Neural cell (in vitro differentiated cells): Measurements from ENCODE around the gene TOR4A.

Experiments
- POLR2AphosphoS5 ChIP-seq: IDR thresholded peaks from 2 replicates; pipeline ENCODE4 v1.6.1; 2012
- RAD21 ChIP-seq: fragments of 450-650 bp; conservative IDR thresholded peaks from 2 replicates; pipeline ENCODE4 v1.6.1; 2014; ENCODE audit warnings: antibody characterized with exemption, mild to moderate bottlenecking, moderate library complexity
- TF ChIP-seq, protein P1 (sequence below): IDR thresholded peaks from 2 replicates; pipeline ENCODE4 v1.6.1; 2012; ENCODE audit warnings: borderline replicate concordance
- TF ChIP-seq, protein P2 (sequence below): fragments of 450-650 bp; IDR thresholded peaks from 2 replicates; pipeline ENCODE4 v1.5.1; 2014; ENCODE audit warnings: antibody characterized with exemption, mild to moderate bottlenecking, moderate library complexity; ENCODE audit not compliant: poor library complexity, severe bottlenecking

- TF ChIP-seq POLR2AphosphoS5 (no peak), RAD21 (no peak)
- TF ChIP-seq, protein P1, sequence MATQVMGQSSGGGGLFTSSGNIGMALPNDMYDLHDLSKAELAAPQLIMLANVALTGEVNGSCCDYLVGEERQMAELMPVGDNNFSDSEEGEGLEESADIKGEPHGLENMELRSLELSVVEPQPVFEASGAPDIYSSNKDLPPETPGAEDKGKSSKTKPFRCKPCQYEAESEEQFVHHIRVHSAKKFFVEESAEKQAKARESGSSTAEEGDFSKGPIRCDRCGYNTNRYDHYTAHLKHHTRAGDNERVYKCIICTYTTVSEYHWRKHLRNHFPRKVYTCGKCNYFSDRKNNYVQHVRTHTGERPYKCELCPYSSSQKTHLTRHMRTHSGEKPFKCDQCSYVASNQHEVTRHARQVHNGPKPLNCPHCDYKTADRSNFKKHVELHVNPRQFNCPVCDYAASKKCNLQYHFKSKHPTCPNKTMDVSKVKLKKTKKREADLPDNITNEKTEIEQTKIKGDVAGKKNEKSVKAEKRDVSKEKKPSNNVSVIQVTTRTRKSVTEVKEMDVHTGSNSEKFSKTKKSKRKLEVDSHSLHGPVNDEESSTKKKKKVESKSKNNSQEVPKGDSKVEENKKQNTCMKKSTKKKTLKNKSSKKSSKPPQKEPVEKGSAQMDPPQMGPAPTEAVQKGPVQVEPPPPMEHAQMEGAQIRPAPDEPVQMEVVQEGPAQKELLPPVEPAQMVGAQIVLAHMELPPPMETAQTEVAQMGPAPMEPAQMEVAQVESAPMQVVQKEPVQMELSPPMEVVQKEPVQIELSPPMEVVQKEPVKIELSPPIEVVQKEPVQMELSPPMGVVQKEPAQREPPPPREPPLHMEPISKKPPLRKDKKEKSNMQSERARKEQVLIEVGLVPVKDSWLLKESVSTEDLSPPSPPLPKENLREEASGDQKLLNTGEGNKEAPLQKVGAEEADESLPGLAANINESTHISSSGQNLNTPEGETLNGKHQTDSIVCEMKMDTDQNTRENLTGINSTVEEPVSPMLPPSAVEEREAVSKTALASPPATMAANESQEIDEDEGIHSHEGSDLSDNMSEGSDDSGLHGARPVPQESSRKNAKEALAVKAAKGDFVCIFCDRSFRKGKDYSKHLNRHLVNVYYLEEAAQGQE = no peak
- TF ChIP-seq, protein P2, sequence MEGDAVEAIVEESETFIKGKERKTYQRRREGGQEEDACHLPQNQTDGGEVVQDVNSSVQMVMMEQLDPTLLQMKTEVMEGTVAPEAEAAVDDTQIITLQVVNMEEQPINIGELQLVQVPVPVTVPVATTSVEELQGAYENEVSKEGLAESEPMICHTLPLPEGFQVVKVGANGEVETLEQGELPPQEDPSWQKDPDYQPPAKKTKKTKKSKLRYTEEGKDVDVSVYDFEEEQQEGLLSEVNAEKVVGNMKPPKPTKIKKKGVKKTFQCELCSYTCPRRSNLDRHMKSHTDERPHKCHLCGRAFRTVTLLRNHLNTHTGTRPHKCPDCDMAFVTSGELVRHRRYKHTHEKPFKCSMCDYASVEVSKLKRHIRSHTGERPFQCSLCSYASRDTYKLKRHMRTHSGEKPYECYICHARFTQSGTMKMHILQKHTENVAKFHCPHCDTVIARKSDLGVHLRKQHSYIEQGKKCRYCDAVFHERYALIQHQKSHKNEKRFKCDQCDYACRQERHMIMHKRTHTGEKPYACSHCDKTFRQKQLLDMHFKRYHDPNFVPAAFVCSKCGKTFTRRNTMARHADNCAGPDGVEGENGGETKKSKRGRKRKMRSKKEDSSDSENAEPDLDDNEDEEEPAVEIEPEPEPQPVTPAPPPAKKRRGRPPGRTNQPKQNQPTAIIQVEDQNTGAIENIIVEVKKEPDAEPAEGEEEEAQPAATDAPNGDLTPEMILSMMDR = no peak
These were observed 47.4 kb upstream of the TOR4A start for GRCh38 chr9:137229903-137230704.
